Activated naive CD4-positive, alpha-beta T cell treated with anti-CD3 and anti-CD28 coated beads, Interleukin-2, amount 50 U/mL, for 16 hours (primary cell): ENCODE results near the gene ELL.
"Not testable (repeated sequence)": the region's sequence is repeated elsewhere in the genome, so short reads cannot be mapped to it uniquely, and the experiment has no call there.

Experiments used
- DNase-seq: peaks from one replicate; pipeline ENCODE4 v3.0.0-alpha.2; 2020

The ELL gene

GRCh38 chr19:18521692-18522123 lies at the start of gene ELL:
Gene ELL (minus strand): TSS chr19:18522070. CDS start chr19:18522055, 15 bp downstream.
- no peak for DNase-seq

GRCh38 chr19:18568367-18568766 lies 46.5 kb upstream of the ELL start:
- DNase-seq: no peak

- no peak for DNase-seq
These were observed 45.1 kb upstream of the ELL start for GRCh38 chr19:18566953-18567352.

GRCh38 chr19:18562086-18562485 lies 40.2 kb upstream of the ELL start:
- no peak for DNase-seq

- no peak for DNase-seq
These were observed 37.8 kb upstream of the ELL start for GRCh38 chr19:18559685-18560084.

- DNase-seq: no peak
These were observed 36.7 kb upstream of the ELL start for GRCh38 chr19:18558604-18559003.

GRCh38 chr19:18558202-18558555 lies 36.3 kb upstream of the ELL start:
- no peak for DNase-seq

- peak; percentile 98 for DNase-seq
These were observed 35.7 kb upstream of the ELL start, which contains the start of gene KXD1 for GRCh38 chr19:18557411-18558201. Gene KXD1 (plus strand): TSS chr19:18557870. CDS start chr19:18562057, 4,187 bp downstream.

- DNase-seq: no peak
These were observed 29.8 kb upstream of the ELL start for GRCh38 chr19:18551631-18552030.

GRCh38 chr19:18543814-18544475 lies 22.1 kb upstream of the ELL start:
- peak; percentile 67 for DNase-seq

GRCh38 chr19:18542941-18543813 lies 21.3 kb upstream of the ELL start, which contains the start of gene FKBP8:
Gene FKBP8 (minus strand): TSS chr19:18543573. CDS start chr19:18541970, 1,603 bp downstream.
- DNase-seq: peak; percentile 96

GRCh38 chr19:18541992-18542940 lies 20.4 kb upstream of the ELL start:
- no peak for DNase-seq

GRCh38 chr19:18541258-18541991 lies 19.6 kb upstream of the ELL start:
- peak; percentile 17 for DNase-seq

- not testable (repeated sequence) for DNase-seq
These were observed 18.3 kb upstream of the ELL start for GRCh38 chr19:18540200-18540599.

GRCh38 chr19:18539372-18539771 lies 17.5 kb upstream of the ELL start:
- no peak for DNase-seq

- no peak for DNase-seq
These were observed 16.2 kb upstream of the ELL start for GRCh38 chr19:18538115-18538514.

- DNase-seq: no peak
These were observed 15.6 kb upstream of the ELL start for GRCh38 chr19:18537431-18537830.

- no peak for DNase-seq
These were observed 14.6 kb upstream of the ELL start for GRCh38 chr19:18536475-18536874.

GRCh38 chr19:18533058-18533457 lies 11.2 kb upstream of the ELL start:
- no peak for DNase-seq

GRCh38 chr19:18532168-18532890 lies 10.5 kb upstream of the ELL start:
- no peak for DNase-seq

GRCh38 chr19:18531485-18531884 lies 9.6 kb upstream of the ELL start:
- no peak for DNase-seq
